ENCODE data around the gene VPS9D1.

- TF ChIP-seq CTCF (IDR thresholded peaks at IDR 0.05) (no peak), POLR2A (IDR thresholded peaks at IDR 0.05) (no peak)
These were observed 62.3 kb downstream of the VPS9D1 start for GRCh38 chr16:89658221-89658879.

Measured in gastroesophageal sphincter (tissue), 3 donors.